DND-41 (cell line): Measurements from ENCODE around the gene DOHH.
A peak's percentile ranks its signal among the peaks of the same experiment; 100 is the strongest.

Source experiments
- ATAC-seq: fragments of 200-7000 bp; cut with Tn5 transposase; 3 replicates; pipeline ENCODE4 v1.9.1; 2021; ENCODE audit warnings: low read depth; ENCODE audit not compliant: insufficient read depth
- DNase-seq: peaks from one replicate; pipeline ENCODE4 v3.0.0-alpha.2; 2020
- H2AFZ ChIP-seq: 2 replicates; pipeline ENCODE4 v1.6.0; 2012; ENCODE audit warnings: low read depth, low read length
- H3K27ac ChIP-seq: 2 replicates; pipeline ENCODE4 v1.5.1; 2012; ENCODE audit warnings: low read length, inconsistent platforms
- H3K27me3 ChIP-seq: fragments of 200-600 bp; sonication (generic); 2 replicates; pipeline ENCODE4 v1.6.0; 2012; ENCODE audit warnings: low read length, mild to moderate bottlenecking, inconsistent platforms; ENCODE audit not compliant: insufficient read depth, poor library complexity
- H3K36me3 ChIP-seq: 2 replicates; pipeline ENCODE4 v1.5.1; 2012; ENCODE audit warnings: low read length, inconsistent platforms; ENCODE audit not compliant: insufficient read depth
- H3K4me1 ChIP-seq: 2 replicates; pipeline ENCODE4 v1.5.1; 2012; ENCODE audit warnings: mild to moderate bottlenecking, low read length; ENCODE audit not compliant: insufficient read depth
- H3K4me2 ChIP-seq: 2 replicates; pipeline ENCODE4 v1.6.0; 2012; ENCODE audit warnings: mild to moderate bottlenecking, moderate library complexity, low read length, inconsistent platforms; ENCODE audit not compliant: insufficient read depth
- H3K4me3 ChIP-seq, 2 experiments: fragments of 200-600 bp in 1 of 2; shearing (Covaris generic) in 1 of 2; 2 replicates each; pipeline ENCODE4 v1.5.1; 2012 to 2016; ENCODE audit warnings: inconsistent platforms in 2 of 2, low read length in 2 of 2, mild to moderate bottlenecking in 2 of 2, low read depth in 1 of 2, moderate library complexity in 1 of 2
- H3K79me2 ChIP-seq: 2 replicates; pipeline ENCODE4 v1.6.0; 2012; ENCODE audit warnings: low read length, inconsistent platforms; ENCODE audit not compliant: insufficient read depth
- H3K9ac ChIP-seq: 2 replicates; pipeline ENCODE4 v1.6.0; 2012; ENCODE audit warnings: low read depth, mild to moderate bottlenecking, inconsistent platforms, low read length, moderate library complexity
- H3K9me3 ChIP-seq: 2 replicates; pipeline ENCODE4 v1.5.1; 2012; ENCODE audit warnings: low read length, moderate library complexity, mild to moderate bottlenecking, inconsistent platforms; ENCODE audit not compliant: insufficient read depth, severe bottlenecking
- H4K20me1 ChIP-seq: 2 replicates; pipeline ENCODE4 v1.6.0; 2012; ENCODE audit warnings: low read length; ENCODE audit not compliant: insufficient read depth
- CTCF ChIP-seq: IDR thresholded peaks from 2 replicates; pipeline ENCODE4 v1.5.1; 2012; ENCODE audit warnings: borderline replicate concordance, low read length, moderate library complexity, mild to moderate bottlenecking; ENCODE audit not compliant: poor library complexity, severe bottlenecking; ENCODE audit errors: extremely low read depth
- EZH2 ChIP-seq: IDR thresholded peaks from 3 replicates; pipeline ENCODE4 v1.6.1; 2012; ENCODE audit warnings: borderline replicate concordance, low read depth, mild to moderate bottlenecking, moderate library complexity, low read length, inconsistent platforms; ENCODE audit not compliant: severe bottlenecking

The DOHH gene

GRCh38 chr19:3471954-3472655 is 28.4 kb downstream of the DOHH start:
- Histone ChIP-seq H3K4me3 (no peak overlapping the region), H3K9me3 (peaks cover 4% of the 10 kb centered on the region), H3K79me2 (no peaks in the 10 kb centered on the region), H3K27ac (peak overlapping the region; percentile 10; the same call in 1 of the 2 replicates), H4K20me1 (0 out of 2 replicates have a peak, but pooled peaks cover 5% of the 10 kb centered on the region), H3K9ac (no peak overlapping the region), H3K4me2 (no peak overlapping the region), H3K4me1 (no peaks in the 10 kb centered on the region), H3K36me3 (no peaks in the 10 kb centered on the region; the same call in none of the 2 replicates), H2AFZ (no peak overlapping the region), H3K27me3 (no peaks in the 10 kb centered on the region)
- TF ChIP-seq EZH2 (no peak), CTCF (peak; percentile 89)
- DNase-seq (peak; percentile 57), ATAC-seq (peak; percentile 57; the same call in 1 of the 3 replicates)

GRCh38 chr19:3470500-3471128 is 29.9 kb downstream of the DOHH start:
- Histone ChIP-seq H4K20me1 (0 out of 2 replicates have a peak, but pooled peaks cover 5% of the 10 kb centered on the region), H3K27me3 (no peaks in the 10 kb centered on the region), H3K36me3 (no peaks in the 10 kb centered on the region; the same call in 1 of the 2 replicates), H3K9me3 (peaks cover 4% of the 10 kb centered on the region), H3K4me1 (no peaks in the 10 kb centered on the region), H2AFZ (no peak overlapping the region), H3K9ac (no peak overlapping the region), H3K4me2 (no peak overlapping the region), H3K27ac (no peak overlapping the region), H3K4me3 (no peak overlapping the region), H3K79me2 (no peaks in the 10 kb centered on the region)
- ATAC-seq (no peak), DNase-seq (no peak)
- TF ChIP-seq EZH2 (no peak), CTCF (no peak)

- Histone ChIP-seq H3K27ac (no peak overlapping the region), H4K20me1 (0 out of 2 replicates have a peak, but pooled peaks cover 5% of the 10 kb centered on the region), H3K9me3 (peaks cover 4% of the 10 kb centered on the region), H3K36me3 (no peaks in the 10 kb centered on the region; the same call in 1 of the 2 replicates), H3K4me2 (no peak overlapping the region), H3K9ac (no peak overlapping the region), H3K27me3 (no peaks in the 10 kb centered on the region), H2AFZ (no peak overlapping the region), H3K4me1 (no peaks in the 10 kb centered on the region), H3K79me2 (no peaks in the 10 kb centered on the region), H3K4me3 (no peak overlapping the region)
- TF ChIP-seq CTCF (peak; percentile 16), EZH2 (no peak)
- ATAC-seq (0 out of 3 replicates have a peak, but pooled peaks have one; percentile 11), DNase-seq (no peak)
Observed at GRCh38 chr19:3469638-3470499, 30.6 kb downstream of the DOHH start.
